ENCODE measurements around the gene LAMB1. TPM values are rescaled to one million over a fixed set of nuclear protein-coding genes. Genes with fewer than 3 reads are reported as not detected.
A peak's percentile ranks its signal among the peaks of the same experiment; 100 is the strongest.

LAMB1 gene
- total RNA-seq, 2 donors from 2014 or later: 91.6 to 96.7 TPM

DNA sequence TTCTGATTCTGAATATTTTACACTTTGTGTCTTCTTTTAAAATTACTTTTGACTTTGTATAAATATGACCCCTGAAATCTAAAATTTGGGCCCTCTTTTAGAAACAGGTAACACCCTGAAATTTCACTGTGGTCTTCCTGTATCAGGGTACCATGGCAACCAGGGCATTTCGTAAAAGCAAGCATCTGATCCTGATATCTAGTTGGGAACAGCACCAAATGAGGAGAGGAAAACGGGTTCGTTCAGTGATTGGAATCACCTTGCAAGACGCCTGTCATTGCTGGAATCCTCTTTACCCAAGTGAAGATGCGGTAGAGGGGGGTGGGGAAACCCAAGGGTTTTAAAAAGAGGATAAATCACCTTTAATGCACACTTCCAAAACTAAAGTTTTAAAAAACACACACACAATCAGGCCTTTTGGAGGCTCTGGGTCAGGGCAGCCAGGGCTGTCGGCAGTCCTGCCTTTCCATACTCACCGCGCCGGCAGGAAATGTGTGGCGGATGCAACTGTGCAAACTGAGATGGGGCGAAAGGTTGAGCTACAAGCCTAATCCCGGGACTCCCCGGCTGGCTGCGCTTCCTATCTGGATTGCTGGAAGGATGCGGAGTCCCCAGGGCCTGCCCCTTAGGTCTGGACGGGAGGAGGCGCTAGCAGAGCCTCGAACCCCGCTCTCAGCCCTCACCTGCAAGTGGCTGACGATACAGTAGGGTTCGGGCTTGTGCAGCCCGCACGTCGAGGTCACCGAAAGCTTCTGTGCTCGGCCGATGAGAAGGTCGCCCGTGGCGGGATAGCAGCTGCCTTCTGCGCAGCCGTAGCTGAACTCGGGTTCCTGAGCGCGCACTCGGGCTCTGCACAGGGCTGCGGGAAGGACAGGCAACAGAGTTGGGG lies 1.8 kb downstream of the LAMB1 start:
- peak overlapping the region; percentile 71 for H3K4me3 ChIP-seq
- H3K36me3 ChIP-seq: no peaks in the 10 kb centered on the region
- H3K4me1 ChIP-seq: peaks cover 16% of the 10 kb centered on the region
- TF ChIP-seq, protein P1, sequence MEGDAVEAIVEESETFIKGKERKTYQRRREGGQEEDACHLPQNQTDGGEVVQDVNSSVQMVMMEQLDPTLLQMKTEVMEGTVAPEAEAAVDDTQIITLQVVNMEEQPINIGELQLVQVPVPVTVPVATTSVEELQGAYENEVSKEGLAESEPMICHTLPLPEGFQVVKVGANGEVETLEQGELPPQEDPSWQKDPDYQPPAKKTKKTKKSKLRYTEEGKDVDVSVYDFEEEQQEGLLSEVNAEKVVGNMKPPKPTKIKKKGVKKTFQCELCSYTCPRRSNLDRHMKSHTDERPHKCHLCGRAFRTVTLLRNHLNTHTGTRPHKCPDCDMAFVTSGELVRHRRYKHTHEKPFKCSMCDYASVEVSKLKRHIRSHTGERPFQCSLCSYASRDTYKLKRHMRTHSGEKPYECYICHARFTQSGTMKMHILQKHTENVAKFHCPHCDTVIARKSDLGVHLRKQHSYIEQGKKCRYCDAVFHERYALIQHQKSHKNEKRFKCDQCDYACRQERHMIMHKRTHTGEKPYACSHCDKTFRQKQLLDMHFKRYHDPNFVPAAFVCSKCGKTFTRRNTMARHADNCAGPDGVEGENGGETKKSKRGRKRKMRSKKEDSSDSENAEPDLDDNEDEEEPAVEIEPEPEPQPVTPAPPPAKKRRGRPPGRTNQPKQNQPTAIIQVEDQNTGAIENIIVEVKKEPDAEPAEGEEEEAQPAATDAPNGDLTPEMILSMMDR (IDR thresholded peaks at IDR 0.05): peak; percentile 21
- intact Hi-C loops (cut with DNase I): no loop called here
- no peaks in the 10 kb centered on the region for H3K27me3 ChIP-seq
- DNase-seq: peak; percentile 80
- peak overlapping the region; percentile 72 to 86 for H3K9ac ChIP-seq (ENCODE audit: low read depth in 2 of 2, low read length in 2 of 2)
- no peaks in the 10 kb centered on the region for H3K9me3 ChIP-seq
- H3K27ac ChIP-seq: peak overlapping the region; percentile 86

DNA sequence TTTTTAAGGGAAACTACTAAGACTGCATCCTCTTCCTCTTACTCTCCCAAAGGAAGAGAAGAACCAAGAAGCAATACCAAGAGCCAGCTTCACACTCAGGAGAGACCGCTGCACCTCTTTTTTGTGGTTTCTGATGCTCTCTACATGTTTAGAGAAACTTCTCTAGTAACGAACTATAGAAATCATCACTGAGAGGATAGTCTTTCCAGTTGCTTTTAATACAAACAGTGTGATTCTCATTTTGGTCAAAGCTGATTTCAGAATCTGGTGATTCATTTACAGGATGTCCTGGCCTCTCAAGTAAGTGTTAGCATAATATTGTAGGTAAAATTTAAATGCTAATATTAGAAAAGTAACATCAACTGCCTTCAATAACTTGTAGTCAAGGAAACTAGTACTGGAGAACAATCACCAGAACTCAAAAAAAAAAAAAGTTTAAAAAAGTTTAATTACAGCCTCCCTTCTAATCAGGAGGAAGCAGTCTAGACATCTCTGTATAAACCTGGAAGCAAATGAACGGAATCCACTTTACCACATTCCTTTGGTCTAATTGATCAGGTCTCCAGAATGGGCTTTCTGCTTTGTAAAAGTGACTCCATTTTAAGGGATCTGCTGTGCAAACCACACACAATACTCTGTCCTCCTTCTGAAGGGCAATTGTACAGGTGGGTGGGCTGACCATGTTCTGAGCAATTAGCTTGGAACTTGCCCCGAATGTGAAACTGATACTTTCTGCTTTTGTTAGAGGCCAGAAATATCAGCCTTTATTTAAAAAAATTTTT lies 3.0 kb downstream of the LAMB1 start:
- H3K27me3 ChIP-seq: no peaks in the 10 kb centered on the region
- peaks cover 19% of the 10 kb centered on the region for H3K4me1 ChIP-seq
- peak overlapping the region in 1 of 2 donors; percentile 14 for H3K9ac ChIP-seq (ENCODE audit: low read depth in 2 of 2, low read length in 2 of 2)
- DNase-seq: no peak
- no peaks in the 10 kb centered on the region for H3K9me3 ChIP-seq
- TF ChIP-seq, protein P1 (IDR thresholded peaks at IDR 0.05): no peak
- no peak overlapping the region for H3K4me3 ChIP-seq
- intact Hi-C loops (cut with DNase I): loop anchor here (5.0 kb wide), 1 partner anchor 97 kb away; no protein-coding TSS in a partner anchor
- H3K36me3 ChIP-seq: no peaks in the 10 kb centered on the region
- peak overlapping the region; percentile 86 for H3K27ac ChIP-seq

DNA sequence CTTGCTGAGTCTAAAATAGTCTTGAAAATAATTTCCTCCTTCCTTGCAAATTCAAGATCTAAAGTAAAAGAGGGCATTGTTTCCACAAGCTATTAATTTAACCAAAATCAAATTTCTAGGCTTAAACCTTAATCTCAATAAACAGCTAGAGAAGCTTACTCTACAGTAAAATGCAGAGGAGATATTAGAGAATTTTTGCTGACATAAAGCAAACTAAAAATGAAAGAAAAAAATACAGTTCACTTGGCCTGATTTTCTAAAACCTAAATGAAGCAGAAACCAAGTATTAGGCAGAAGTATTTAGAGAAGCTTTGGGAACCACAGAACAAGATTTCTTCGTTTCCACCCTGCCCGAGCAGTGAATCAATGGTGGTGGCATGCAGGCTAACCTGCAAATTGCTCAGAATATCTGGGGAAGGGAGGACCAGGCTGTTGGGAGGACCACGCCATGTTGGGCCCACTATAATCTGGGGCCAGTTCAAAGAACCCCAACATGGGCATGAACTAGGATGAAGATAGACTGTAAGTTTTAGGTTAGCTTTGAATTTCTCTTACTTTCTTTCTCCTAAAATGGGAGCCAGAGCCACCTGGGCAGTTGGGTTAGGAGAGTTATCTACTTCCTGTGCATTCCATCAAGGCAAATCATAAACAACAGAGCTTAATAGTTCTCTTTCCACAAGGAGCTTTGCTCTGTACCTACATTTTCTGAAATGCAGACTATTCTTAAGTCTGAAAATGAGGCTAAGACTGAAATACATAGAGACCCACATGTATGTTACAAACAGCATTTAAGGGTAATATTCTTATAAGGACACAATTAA lies 4.1 kb downstream of the LAMB1 start:
- no peak for DNase-seq
- intact Hi-C loops (cut with DNase I): loop anchor here (5.0 kb wide), 1 partner anchor 98 kb away; no protein-coding TSS in a partner anchor
- H3K4me1 ChIP-seq: peaks cover 21% of the 10 kb centered on the region
- H3K27ac ChIP-seq: peak overlapping the region; percentile 86
- TF ChIP-seq, protein P1 (IDR thresholded peaks at IDR 0.05): no peak
- H3K9ac ChIP-seq (ENCODE audit: low read depth in 2 of 2, low read length in 2 of 2): peak overlapping the region in 1 of 2 donors; percentile 14
- no peak overlapping the region for H3K4me3 ChIP-seq
- no peaks in the 10 kb centered on the region for H3K27me3 ChIP-seq
- no peaks in the 10 kb centered on the region for H3K36me3 ChIP-seq
- no peaks in the 10 kb centered on the region for H3K9me3 ChIP-seq

DNA sequence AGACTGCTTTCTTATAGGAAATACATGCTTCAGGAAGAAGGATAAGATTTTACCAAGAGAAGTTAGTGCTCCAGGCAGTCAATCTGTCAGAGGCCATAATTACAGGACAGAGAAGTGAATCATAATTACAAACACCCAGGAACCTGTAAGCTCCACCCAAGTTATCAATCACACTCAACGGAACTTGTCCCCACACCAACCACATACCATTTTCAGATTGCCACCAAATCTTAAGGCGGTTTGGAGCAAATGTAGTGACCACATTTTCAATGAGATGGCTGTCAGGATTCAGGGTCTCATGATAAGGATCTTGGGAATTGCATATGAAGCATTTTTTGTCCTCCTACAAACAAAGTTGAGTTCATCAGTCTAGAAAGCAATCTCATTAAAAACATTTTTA lies 4.8 kb downstream of the LAMB1 start:
- Histone ChIP-seq H3K9ac (ENCODE audit: low read depth in 2 of 2, low read length in 2 of 2) (no peak overlapping the region), H3K36me3 (no peaks in the 10 kb centered on the region), H3K4me1 (peaks cover 21% of the 10 kb centered on the region), H3K4me3 (no peak overlapping the region), H3K27me3 (no peaks in the 10 kb centered on the region), H3K27ac (peak overlapping the region; percentile 61), H3K9me3 (no peaks in the 10 kb centered on the region)
- TF ChIP-seq, protein P1 (IDR thresholded peaks at IDR 0.05): no peak
- intact Hi-C loops (cut with DNase I): loop anchor here (5.0 kb wide), 1 partner anchor 99 kb away; no protein-coding TSS in a partner anchor
- DNase-seq: no peak
